ENCODE measurements around the gene NPVF.

NPVF gene, protein sequence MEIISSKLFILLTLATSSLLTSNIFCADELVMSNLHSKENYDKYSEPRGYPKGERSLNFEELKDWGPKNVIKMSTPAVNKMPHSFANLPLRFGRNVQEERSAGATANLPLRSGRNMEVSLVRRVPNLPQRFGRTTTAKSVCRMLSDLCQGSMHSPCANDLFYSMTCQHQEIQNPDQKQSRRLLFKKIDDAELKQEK

DNA sequence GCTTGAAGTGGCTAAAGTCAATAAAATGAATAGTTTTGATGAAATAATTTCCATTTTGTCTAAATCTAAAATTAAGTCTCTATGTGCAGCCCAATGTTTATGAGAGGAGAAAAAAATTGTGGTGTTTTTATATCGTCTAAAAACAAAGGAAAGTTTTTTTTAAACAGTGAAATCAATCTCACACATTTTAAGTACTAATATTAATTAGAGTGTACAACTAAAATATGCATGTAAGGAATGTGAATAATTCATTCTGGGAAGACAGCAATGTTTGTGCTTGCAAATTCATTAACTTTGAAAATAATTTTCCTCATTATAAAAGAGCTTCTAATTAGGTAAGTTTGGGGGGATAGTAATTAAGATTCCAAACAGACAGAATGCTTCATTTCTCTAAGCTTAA, at the start of gene NPVF:
Gene NPVF, minus strand, starts transcription at position 101 of the 400 bp plus-strand sequence. Its CDS starts 47 bp downstream, at position 54.
- no peak for DNase-seq (ENCODE audit: low spot score)

GRCh38 chr7:25272265-25272664, 44.0 kb upstream of the NPVF start:
- DNase-seq (ENCODE audit: low spot score), result no peak

- DNase-seq (ENCODE audit: low spot score), result no peak
These were observed 35.1 kb upstream of the NPVF start for GRCh38 chr7:25263337-25263736.

DNA sequence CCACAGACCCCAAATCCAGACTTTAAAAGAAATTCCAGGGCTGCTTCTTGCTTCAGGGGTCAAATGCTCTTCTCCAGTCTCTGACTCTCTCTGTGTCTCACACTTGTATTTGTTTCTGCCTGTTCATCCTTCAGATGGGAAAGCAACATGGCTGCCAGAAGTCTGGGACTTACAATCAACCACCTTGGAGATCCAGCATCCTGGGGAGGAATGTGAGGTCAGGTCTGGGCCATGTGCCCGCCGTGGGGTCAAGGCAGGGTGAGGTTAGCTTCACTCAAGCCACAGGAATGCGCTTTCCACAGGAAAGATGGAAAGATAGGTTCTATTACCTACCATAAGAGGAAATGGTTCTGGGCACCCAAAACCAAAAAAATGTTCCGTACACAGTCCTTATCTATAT, 34.3 kb upstream of the NPVF start:
- DNase-seq (ENCODE audit: low spot score), result peak; percentile 72

DNA sequence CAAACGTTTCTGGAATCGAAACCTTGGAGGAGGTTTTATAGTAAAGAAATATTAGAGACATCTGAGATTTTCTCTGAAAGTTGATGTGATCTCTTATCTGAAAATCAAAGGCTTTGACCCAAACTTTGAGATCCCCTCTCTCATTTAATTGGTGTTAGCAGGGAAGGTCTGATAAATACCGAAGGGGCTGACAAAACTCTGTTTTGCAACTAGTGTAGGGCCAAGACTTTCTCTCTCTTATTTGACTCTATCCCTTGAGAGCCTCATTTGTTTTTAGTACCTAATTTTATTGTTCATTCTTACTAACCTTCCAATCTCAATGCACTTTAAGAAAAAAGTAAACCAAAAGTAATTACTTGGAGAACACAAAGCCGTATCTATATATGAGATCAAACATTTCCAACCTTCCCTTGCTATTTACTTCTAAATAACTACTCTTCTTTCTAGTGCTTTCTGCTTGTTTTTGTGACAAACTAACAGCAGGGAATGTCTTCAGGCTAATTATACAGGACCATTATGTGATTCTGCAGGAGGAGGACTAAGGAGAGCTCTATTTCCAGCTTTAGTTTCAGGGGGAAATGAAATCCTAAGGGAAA, 33.4 kb upstream of the NPVF start:
- no peak for DNase-seq (ENCODE audit: low spot score)

DNA sequence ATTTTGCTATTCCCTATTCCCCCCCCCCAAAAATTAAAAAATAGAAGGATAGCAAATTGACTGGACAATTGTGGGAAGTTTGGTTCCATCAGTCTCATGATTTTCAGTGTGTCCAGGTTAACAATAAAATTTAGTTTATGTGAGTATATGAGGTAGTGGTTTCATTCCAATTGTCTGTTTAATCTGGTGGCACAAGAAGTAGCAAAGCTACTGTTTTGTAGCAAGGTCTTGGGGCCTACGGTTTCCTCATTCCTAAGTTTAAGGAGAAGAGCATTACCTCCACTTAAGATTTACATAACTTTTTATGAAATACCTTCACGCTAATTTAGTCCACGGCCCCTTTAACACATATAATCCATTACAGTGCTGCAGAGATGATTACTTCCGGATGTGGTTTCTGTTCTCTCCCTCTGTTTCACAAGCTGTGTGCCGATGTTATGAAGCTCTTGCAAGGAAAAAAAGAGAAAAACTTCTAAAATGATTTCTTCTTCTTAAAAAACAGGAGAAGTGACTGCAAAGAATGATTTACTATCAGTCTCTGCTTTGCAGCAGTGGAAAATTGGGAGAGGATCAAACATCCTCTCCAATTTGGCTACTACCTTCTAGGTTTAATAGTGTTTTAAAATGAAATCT, 32.7 kb upstream of the NPVF start:
- peak; percentile 27 for DNase-seq (ENCODE audit: low spot score)

GRCh38 chr7:25259487-25260243, 31.4 kb upstream of the NPVF start:
- peak; percentile 75 for DNase-seq (ENCODE audit: low spot score)

DNA sequence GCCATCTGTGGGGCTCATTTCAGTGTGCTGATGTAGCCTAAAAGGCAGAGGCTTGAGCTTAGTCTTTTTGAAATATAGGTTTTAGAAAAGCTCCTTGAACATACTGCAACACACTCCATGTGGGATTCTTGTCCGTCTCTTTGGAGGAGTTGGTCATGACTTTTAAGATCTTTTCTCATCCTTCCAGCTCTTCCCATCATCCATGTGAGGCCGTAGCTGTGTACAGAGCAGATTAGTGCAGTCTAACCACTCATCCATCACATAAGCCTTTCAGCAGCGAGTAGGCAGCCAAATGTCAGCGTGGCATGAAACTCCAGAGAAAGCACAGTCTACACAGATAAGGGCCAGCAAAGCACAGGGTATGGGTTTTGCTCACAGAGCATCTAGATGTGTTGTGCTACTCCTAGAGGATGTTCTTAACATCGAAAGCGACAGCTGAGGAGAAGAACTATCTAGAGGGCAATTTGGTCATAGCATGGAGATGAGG, 28.1 kb upstream of the NPVF start:
- DNase-seq (ENCODE audit: low spot score), result no peak

GRCh38 chr7:25255611-25256332, 27.5 kb upstream of the NPVF start:
- no peak for DNase-seq (ENCODE audit: low spot score)

- DNase-seq (ENCODE audit: low spot score), result no peak
These were observed 26.3 kb upstream of the NPVF start for GRCh38 chr7:25254604-25255003.

- DNase-seq (ENCODE audit: low spot score), result no peak
These were observed 25.4 kb upstream of the NPVF start for GRCh38 chr7:25253714-25254113.

- peak; percentile 48 for DNase-seq (ENCODE audit: low spot score)
These were observed 22.1 kb upstream of the NPVF start for GRCh38 chr7:25250386-25250785.

GRCh38 chr7:25249772-25250171, 21.5 kb upstream of the NPVF start:
- no peak for DNase-seq (ENCODE audit: low spot score)

- peak; percentile 50 for DNase-seq (ENCODE audit: low spot score)
These were observed 18.0 kb upstream of the NPVF start for GRCh38 chr7:25246306-25246705.

GRCh38 chr7:25244254-25245033, 16.2 kb upstream of the NPVF start:
- DNase-seq (ENCODE audit: low spot score), result no peak

- DNase-seq (ENCODE audit: low spot score), result no peak
These were observed 14.4 kb upstream of the NPVF start for GRCh38 chr7:25242678-25243077.

GRCh38 chr7:25240896-25241295, 12.6 kb upstream of the NPVF start:
- DNase-seq (ENCODE audit: low spot score), result no peak

DNA sequence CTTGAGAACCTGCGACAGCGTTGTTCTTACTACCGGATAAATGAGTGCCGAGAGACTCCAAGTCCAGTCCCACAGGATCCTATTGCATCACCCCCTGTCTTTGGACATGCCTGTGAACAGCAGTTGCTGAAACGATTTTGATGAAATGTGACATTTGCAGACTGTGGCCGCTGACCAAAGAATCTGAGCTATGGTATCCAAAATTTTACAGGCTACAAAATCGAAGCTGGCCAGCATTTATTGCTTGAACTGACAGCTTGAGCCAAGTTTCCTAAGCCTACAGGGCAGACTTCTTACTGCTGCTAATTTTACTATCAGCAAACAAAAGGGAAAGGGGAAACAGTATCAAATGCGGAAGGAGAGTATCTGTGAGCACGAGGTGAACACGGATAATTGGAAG, 12.1 kb upstream of the NPVF start:
- DNase-seq (ENCODE audit: low spot score), result no peak

GRCh38 chr7:25239888-25240287, 11.6 kb upstream of the NPVF start:
- DNase-seq (ENCODE audit: low spot score), result no peak

DNA sequence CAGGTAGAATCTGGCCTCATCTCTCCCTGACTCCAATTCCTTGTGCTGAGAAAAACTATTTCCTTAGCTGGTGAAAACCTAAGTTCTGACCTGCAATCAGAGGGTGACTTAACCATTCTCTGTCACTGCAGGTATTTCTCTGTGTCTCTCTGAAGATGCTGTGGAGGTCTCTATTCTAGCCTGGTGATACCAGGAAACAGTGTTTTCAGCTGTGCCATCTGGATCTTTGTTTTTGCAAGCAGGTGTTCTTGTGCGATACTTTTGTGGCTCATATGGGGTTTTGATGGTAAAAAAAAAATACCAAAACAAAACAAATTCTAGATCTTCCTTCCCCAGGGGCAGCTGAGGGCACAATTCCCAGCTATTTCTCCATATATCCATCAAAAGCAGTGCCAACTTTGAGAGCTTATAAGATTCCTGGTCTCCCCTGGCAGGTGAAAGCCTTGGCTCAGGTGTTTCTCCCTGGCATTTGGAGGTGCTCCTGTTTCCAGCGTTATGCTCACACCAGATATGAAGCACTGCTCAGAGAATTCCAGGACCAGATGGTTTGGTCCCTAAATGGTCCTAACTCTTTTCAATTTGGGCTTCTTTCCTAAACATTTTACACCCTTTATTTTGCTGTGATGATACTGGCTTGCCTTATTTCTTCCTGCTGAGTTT, 9.9 kb upstream of the NPVF start:
- no peak for DNase-seq (ENCODE audit: low spot score)

GRCh38 chr7:25235471-25235870, 7.2 kb upstream of the NPVF start:
- DNase-seq (ENCODE audit: low spot score), result no peak
